ENCODE results near the gene GP5.
A peak's percentile ranks its signal among the peaks of the same experiment; 100 is the strongest.

Gene GP5

GRCh38 chr3:194395778-194396538 is 3.1 kb downstream of the GP5 start:
- TF ChIP-seq FOXP2 (optimal IDR thresholded peaks at IDR 0.05; ENCODE audit: control extremely low read depth, extremely low read length, insufficient read depth), result no peak
- TF ChIP-seq EZH2 (IDR thresholded peaks at IDR 0.05), result no peak
- no peak for TF ChIP-seq POLR2AphosphoS5 (IDR thresholded peaks at IDR 0.05; ENCODE audit: borderline replicate concordance, low read depth, low read length)
- peak overlapping the region; percentile 70 for H3K27ac ChIP-seq
- no peaks in the 10 kb centered on the region; the same call in 1 of the 2 replicates for H3K36me3 ChIP-seq (ENCODE audit: insufficient read depth, low read length)
- H3K9me3 ChIP-seq (ENCODE audit: low read depth, low read length), result no peaks in the 10 kb centered on the region
- DNase-seq (ENCODE audit: low read depth, low spot score), result no peak
- peak overlapping the region; percentile 68 for H3K4me3 ChIP-seq
- peak overlapping the region; percentile 2 for H3K9ac ChIP-seq (ENCODE audit: insufficient read length)

DNA sequence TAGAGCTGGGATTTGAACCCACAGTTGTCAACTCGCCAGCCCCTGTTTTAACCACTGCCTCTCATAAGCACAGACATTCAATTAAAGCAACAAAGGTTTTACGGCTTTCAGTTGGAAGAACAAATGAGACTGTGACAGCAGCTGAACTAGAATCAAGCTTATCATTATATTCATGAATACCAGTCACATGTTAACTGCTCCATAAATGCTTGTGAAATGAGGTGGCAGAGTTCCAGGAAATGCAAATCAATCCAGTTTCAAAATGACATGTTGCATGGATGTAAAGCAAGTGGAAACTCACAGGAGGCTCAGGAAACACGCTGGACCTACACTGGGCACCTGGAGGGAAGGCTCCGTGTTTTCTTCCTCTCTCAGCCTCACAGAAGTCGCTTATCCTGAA is 3.9 kb downstream of the GP5 start:
- TF ChIP-seq EZH2 (IDR thresholded peaks at IDR 0.05) (no peak), FOXP2 (optimal IDR thresholded peaks at IDR 0.05; ENCODE audit: control extremely low read depth, extremely low read length, insufficient read depth) (no peak), POLR2AphosphoS5 (IDR thresholded peaks at IDR 0.05; ENCODE audit: borderline replicate concordance, low read depth, low read length) (no peak)
- H3K36me3 ChIP-seq (ENCODE audit: insufficient read depth, low read length), result no peaks in the 10 kb centered on the region; the same call in 1 of the 2 replicates
- no peaks in the 10 kb centered on the region for H3K9me3 ChIP-seq (ENCODE audit: low read depth, low read length)
- H3K4me3 ChIP-seq, result peak overlapping the region; percentile 68
- no peak overlapping the region for H3K9ac ChIP-seq (ENCODE audit: insufficient read length)
- H3K27ac ChIP-seq, result peak overlapping the region; percentile 70
- DNase-seq (ENCODE audit: low read depth, low spot score), result peak; percentile 76

- DNase-seq (ENCODE audit: low read depth, low spot score), result no peak
- Histone ChIP-seq H3K9me3 (ENCODE audit: low read depth, low read length) (no peaks in the 10 kb centered on the region), H3K36me3 (ENCODE audit: insufficient read depth, low read length) (no peaks in the 10 kb centered on the region; the same call in 1 of the 2 replicates), H3K9ac (ENCODE audit: insufficient read length) (no peak overlapping the region), H3K4me3 (no peak overlapping the region), H3K27ac (no peak overlapping the region)
- TF ChIP-seq EZH2 (IDR thresholded peaks at IDR 0.05) (no peak), POLR2AphosphoS5 (IDR thresholded peaks at IDR 0.05; ENCODE audit: borderline replicate concordance, low read depth, low read length) (no peak), FOXP2 (optimal IDR thresholded peaks at IDR 0.05; ENCODE audit: control extremely low read depth, extremely low read length, insufficient read depth) (no peak)
Measured at GRCh38 chr3:194392576-194392975, 6.5 kb downstream of the GP5 start.

- TF ChIP-seq EZH2 (IDR thresholded peaks at IDR 0.05), result no peak
- TF ChIP-seq POLR2AphosphoS5 (IDR thresholded peaks at IDR 0.05; ENCODE audit: borderline replicate concordance, low read depth, low read length), result no peak
- TF ChIP-seq FOXP2 (optimal IDR thresholded peaks at IDR 0.05; ENCODE audit: control extremely low read depth, extremely low read length, insufficient read depth), result no peak
- no peak for DNase-seq (ENCODE audit: low read depth, low spot score)
- Histone ChIP-seq H3K9me3 (ENCODE audit: low read depth, low read length) (no peaks in the 10 kb centered on the region), H3K9ac (ENCODE audit: insufficient read length) (no peak overlapping the region), H3K36me3 (ENCODE audit: insufficient read depth, low read length) (no peaks in the 10 kb centered on the region; the same call in 1 of the 2 replicates), H3K4me3 (no peak overlapping the region), H3K27ac (no peak overlapping the region)
Measured at GRCh38 chr3:194390835-194391234, 8.2 kb downstream of the GP5 start.

GRCh38 chr3:194389269-194389668 is 9.8 kb downstream of the GP5 start:
- DNase-seq (ENCODE audit: low read depth, low spot score), result no peak
- no peak for TF ChIP-seq POLR2AphosphoS5 (IDR thresholded peaks at IDR 0.05; ENCODE audit: borderline replicate concordance, low read depth, low read length)
- no peak for TF ChIP-seq FOXP2 (optimal IDR thresholded peaks at IDR 0.05; ENCODE audit: control extremely low read depth, extremely low read length, insufficient read depth)
- no peak for TF ChIP-seq EZH2 (IDR thresholded peaks at IDR 0.05)
- Histone ChIP-seq H3K9me3 (ENCODE audit: low read depth, low read length) (no peaks in the 10 kb centered on the region), H3K36me3 (ENCODE audit: insufficient read depth, low read length) (no peaks in the 10 kb centered on the region; the same call in 1 of the 2 replicates), H3K4me3 (no peak overlapping the region), H3K27ac (no peak overlapping the region), H3K9ac (ENCODE audit: insufficient read length) (no peak overlapping the region)

DNA sequence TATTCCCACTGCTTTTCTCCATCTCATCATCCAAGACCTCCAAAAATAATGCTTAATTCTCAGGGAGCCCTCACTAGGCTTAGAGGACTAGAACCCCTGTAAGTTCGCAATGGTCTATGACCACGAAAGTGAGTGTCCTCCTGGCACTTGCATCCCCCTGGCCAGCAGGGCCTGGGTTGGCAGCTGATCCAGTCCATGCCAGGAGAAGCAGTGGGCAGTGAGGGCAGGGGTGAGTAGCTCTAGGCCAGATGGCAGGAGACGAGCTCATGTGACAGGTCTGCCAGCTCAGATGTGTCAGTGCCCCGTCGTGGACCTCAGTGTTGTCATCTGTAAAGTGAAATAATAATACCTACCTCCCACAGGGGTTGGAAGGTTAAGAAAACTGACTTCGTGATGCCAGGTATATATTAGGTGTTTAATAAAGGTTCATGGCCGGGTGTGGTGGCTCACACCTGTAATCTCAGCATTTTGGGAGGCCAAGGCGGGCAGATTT is 11.1 kb downstream of the GP5 start:
- Histone ChIP-seq H3K27ac (no peak overlapping the region), H3K4me3 (no peak overlapping the region), H3K9ac (ENCODE audit: insufficient read length) (no peak overlapping the region), H3K36me3 (ENCODE audit: insufficient read depth, low read length) (no peaks in the 10 kb centered on the region; the same call in 1 of the 2 replicates), H3K9me3 (ENCODE audit: low read depth, low read length) (no peaks in the 10 kb centered on the region)
- DNase-seq (ENCODE audit: low read depth, low spot score), result no peak
- TF ChIP-seq FOXP2 (optimal IDR thresholded peaks at IDR 0.05; ENCODE audit: control extremely low read depth, extremely low read length, insufficient read depth), result no peak
- TF ChIP-seq POLR2AphosphoS5 (IDR thresholded peaks at IDR 0.05; ENCODE audit: borderline replicate concordance, low read depth, low read length), result no peak
- no peak for TF ChIP-seq EZH2 (IDR thresholded peaks at IDR 0.05)

GRCh38 chr3:194387276-194387675 is 11.8 kb downstream of the GP5 start:
- Histone ChIP-seq H3K4me3 (no peak overlapping the region), H3K27ac (no peak overlapping the region), H3K9me3 (ENCODE audit: low read depth, low read length) (no peaks in the 10 kb centered on the region), H3K36me3 (ENCODE audit: insufficient read depth, low read length) (no peaks in the 10 kb centered on the region; the same call in 1 of the 2 replicates), H3K9ac (ENCODE audit: insufficient read length) (no peak overlapping the region)
- no peak for DNase-seq (ENCODE audit: low read depth, low spot score)
- TF ChIP-seq POLR2AphosphoS5 (IDR thresholded peaks at IDR 0.05; ENCODE audit: borderline replicate concordance, low read depth, low read length) (no peak), FOXP2 (optimal IDR thresholded peaks at IDR 0.05; ENCODE audit: control extremely low read depth, extremely low read length, insufficient read depth) (no peak), EZH2 (IDR thresholded peaks at IDR 0.05) (no peak)

DNA sequence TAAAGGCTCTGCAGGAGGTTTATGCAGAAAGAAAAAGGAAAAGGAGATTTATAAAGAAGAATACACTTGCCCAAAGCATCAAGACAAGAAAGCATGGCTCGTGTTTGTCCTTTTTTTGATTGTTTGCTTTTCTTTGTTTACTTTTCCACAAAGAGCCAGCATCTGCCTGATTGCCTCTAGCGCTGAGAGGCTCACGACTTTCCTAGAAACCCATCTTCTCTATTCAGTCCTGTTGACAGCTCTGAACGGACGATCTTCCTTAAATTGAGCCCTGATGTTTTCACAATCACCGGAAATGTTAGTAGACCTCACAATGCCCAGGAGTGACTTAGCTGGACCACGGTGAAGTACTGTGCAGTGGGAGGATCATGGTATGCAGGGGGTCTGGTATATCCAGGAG is 12.4 kb downstream of the GP5 start:
- no peak for TF ChIP-seq FOXP2 (optimal IDR thresholded peaks at IDR 0.05; ENCODE audit: control extremely low read depth, extremely low read length, insufficient read depth)
- TF ChIP-seq POLR2AphosphoS5 (IDR thresholded peaks at IDR 0.05; ENCODE audit: borderline replicate concordance, low read depth, low read length), result no peak
- no peak for TF ChIP-seq EZH2 (IDR thresholded peaks at IDR 0.05)
- DNase-seq (ENCODE audit: low read depth, low spot score), result no peak
- no peaks in the 10 kb centered on the region for H3K9me3 ChIP-seq (ENCODE audit: low read depth, low read length)
- no peaks in the 10 kb centered on the region; the same call in 1 of the 2 replicates for H3K36me3 ChIP-seq (ENCODE audit: insufficient read depth, low read length)
- H3K4me3 ChIP-seq, result no peak overlapping the region
- no peak overlapping the region for H3K27ac ChIP-seq
- no peak overlapping the region for H3K9ac ChIP-seq (ENCODE audit: insufficient read length)

Measured in SK-N-MC (cell line).